NB4 (cell line): Measurements from ENCODE around the gene ZNF428.

Experiments used
- CTCF ChIP-seq: IDR thresholded peaks from one replicate; pipeline ENCODE4 v1.5.1; 2012; ENCODE audit warnings: low read depth, low read length
- MAX ChIP-seq: IDR thresholded peaks from 2 replicates; pipeline ENCODE4 v1.6.1; 2011; ENCODE audit warnings: low read depth, low read length
- MYC ChIP-seq: IDR thresholded peaks from 2 replicates; pipeline ENCODE4 v1.6.1; 2011; ENCODE audit warnings: low read depth, low read length
- POLR2A ChIP-seq: IDR thresholded peaks from 2 replicates; pipeline ENCODE4 v1.6.1; 2011; ENCODE audit warnings: mild to moderate bottlenecking; ENCODE audit not compliant: insufficient read length; ENCODE audit errors: extremely low read depth

- no peak for TF ChIP-seq CTCF
- no peak for TF ChIP-seq MYC
- TF ChIP-seq POLR2A = no peak
- no peak for TF ChIP-seq MAX
These were observed 26.6 kb downstream of the ZNF428 start for GRCh38 chr19:43592800-43593350.
